SK-N-SH (cell line): ENCODE data around the gene CDCA8. TPM values are rescaled to one million over a fixed set of nuclear protein-coding genes. Genes with fewer than 3 reads are reported as not detected.

Experiments
- CTCF ChIA-PET: fragments of 300-600, 350-600 bp; formaldehyde crosslinking; extraction: SDS; loops from one replicate; lab custom pipeline; 2021; lab: Yijun Ruan, JAX
- POLR2A ChIA-PET: fragments of 350-600 bp; sonication (Branson Sonifier 250); formaldehyde crosslinking; extraction: SDS; loops from one replicate; lab custom pipeline; 2020; ENCODE audit warnings: antibody characterized with exemption, inconsistent platforms; lab: Yijun Ruan, JAX
- DNase-seq: peaks from one replicate; pipeline ENCODE4 v3.0.0; 2012
- H2AFZ ChIP-seq: fragments of 200-600 bp; sonication (generic); 2 replicates; pipeline ENCODE4 v1.8.1; 2016; ENCODE audit warnings: antibody characterized with exemption, mild to moderate bottlenecking, low read depth
- H3F3A ChIP-seq: fragments of 200-600 bp; sonication (generic); replicated peaks from 2 replicates; pipeline ENCODE3; 2016; ENCODE audit warnings: antibody characterized with exemption, mild to moderate bottlenecking; ENCODE audit not compliant: insufficient read depth
- H3K27ac ChIP-seq, 2 experiments: fragments of 200-500 bp in 1 of 2; fragments of 200-600 bp in 1 of 2; sonication (Bioruptor generic) in 1 of 2; sonication (generic), shearing (Covaris generic) in 1 of 2; 2 replicates each; pipeline versions ENCODE4 v1.5.1 to v1.6.1; 2014 to 2016; ENCODE audit warnings: low read depth in 2 of 2, inconsistent platforms in 1 of 2, low read length in 1 of 2, mild to moderate bottlenecking in 1 of 2, mixed read lengths in 1 of 2
- H3K27me3 ChIP-seq: fragments of 200-600 bp; sonication (generic), shearing (Covaris generic); 2 replicates; pipeline ENCODE4 v1.6.1; 2016; ENCODE audit warnings: mixed run types; ENCODE audit not compliant: insufficient read depth
- H3K36me3 ChIP-seq, 2 experiments: fragments of 200-500 bp in 1 of 2; fragments of 200-600 bp in 1 of 2; sonication (Bioruptor generic) in 1 of 2; sonication (generic) in 1 of 2; replicated peaks in 1 of 2; 2 replicates each; pipeline versions ENCODE3 to v1.5.1; 2014 to 2016; ENCODE audit warnings: low read length in 1 of 2, mild to moderate bottlenecking in 1 of 2; ENCODE audit not compliant: insufficient read depth in 2 of 2, control insufficient read depth in 1 of 2
- H3K4me1 ChIP-seq, 2 experiments: fragments of 200-500 bp in 1 of 2; fragments of 200-600 bp in 1 of 2; sonication (Bioruptor generic) in 1 of 2; sonication (generic), shearing (Covaris generic) in 1 of 2; 2 replicates each; pipeline versions ENCODE4 v1.5.1 to v1.6.1; 2014 to 2016; ENCODE audit warnings: low read depth in 1 of 2, low read length in 1 of 2, mixed run types in 1 of 2; ENCODE audit not compliant: insufficient read depth in 2 of 2, control insufficient read depth in 1 of 2
- H3K4me2 ChIP-seq: fragments of 200-600 bp; sonication (generic), shearing (Covaris generic); 2 replicates; pipeline ENCODE4 v1.6.1; 2017; ENCODE audit warnings: mixed run types
- H3K4me3 ChIP-seq, 2 experiments: fragments of 200-500 bp in 1 of 2; fragments of 200-600 bp in 1 of 2; sonication (Bioruptor generic) in 1 of 2; sonication (generic), shearing (Covaris generic) in 1 of 2; 2 replicates each; pipeline versions ENCODE4 v1.5.1 to v1.8.1; 2014 to 2016; ENCODE audit warnings: low read depth in 2 of 2, inconsistent platforms in 1 of 2, low read length in 1 of 2, mild to moderate bottlenecking in 1 of 2, mixed read lengths in 1 of 2, moderate library complexity in 1 of 2
- H3K79me2 ChIP-seq: fragments of 200-600 bp; sonication (generic); 2 replicates; pipeline ENCODE4 v1.8.1; 2017; ENCODE audit warnings: mild to moderate bottlenecking; ENCODE audit not compliant: insufficient read depth
- H3K9ac ChIP-seq: fragments of 200-600 bp; sonication (generic); 2 replicates; pipeline ENCODE4 v1.6.1; 2017; ENCODE audit warnings: mixed run types
- H3K9me2 ChIP-seq: fragments of 200-600 bp; sonication (generic); 2 replicates; pipeline ENCODE4 v1.6.1; 2017; ENCODE audit warnings: mixed run types
- H3K9me3 ChIP-seq: fragments of 200-600 bp; sonication (generic); 2 replicates; pipeline ENCODE4 v1.6.1; 2017; ENCODE audit warnings: mixed run types, mild to moderate bottlenecking, moderate library complexity
- H4K20me1 ChIP-seq: fragments of 200-600 bp; sonication (generic); 2 replicates; pipeline ENCODE4 v1.6.1; 2017; ENCODE audit warnings: mild to moderate bottlenecking, mixed run types; ENCODE audit not compliant: insufficient read depth
- CHD2 ChIP-seq: fragments of 150-350 bp; IDR thresholded peaks from 2 replicates; pipeline ENCODE4 v1.6.1; 2018; ENCODE audit warnings: low read length; ENCODE audit not compliant: partially characterized antibody
- ELF1 ChIP-seq: IDR thresholded peaks from 2 replicates; pipeline ENCODE4 v1.4.0; 2012
- EP300 ChIP-seq, 2 experiments: IDR thresholded peaks; 2 replicates each; pipeline versions ENCODE4 v1.4.0 to v1.6.1; 2012; ENCODE audit warnings: borderline replicate concordance in 1 of 2, low read depth in 1 of 2, low read length in 1 of 2
- FOSL2 ChIP-seq: IDR thresholded peaks from 2 replicates; pipeline ENCODE4 v1.4.0; 2012; ENCODE audit warnings: low read depth, mild to moderate bottlenecking, moderate library complexity, borderline replicate concordance
- FOXM1 ChIP-seq: IDR thresholded peaks from 2 replicates; pipeline ENCODE4 v1.4.0; 2012; ENCODE audit warnings: low read depth, mild to moderate bottlenecking
- GATA2 ChIP-seq: sonication (generic); formaldehyde crosslinking; IDR thresholded peaks from 2 replicates; pipeline ENCODE4 v1.5.0; 2020; ENCODE audit warnings: mild to moderate bottlenecking, missing genetic modification reagents
- IRF3 ChIP-seq: fragments of 150-350 bp; IDR thresholded peaks from 2 replicates; pipeline ENCODE4 v1.6.1; 2016; ENCODE audit warnings: mild to moderate bottlenecking, low read depth, low read length
- JUND ChIP-seq: IDR thresholded peaks from 2 replicates; pipeline ENCODE4 v1.4.0; 2012
- MAX ChIP-seq: IDR thresholded peaks from 2 replicates; pipeline ENCODE4 v1.4.0; 2012; ENCODE audit warnings: low read depth
- MEF2A ChIP-seq: IDR thresholded peaks from 2 replicates; pipeline ENCODE4 v1.4.0; 2012; ENCODE audit warnings: low read depth, borderline replicate concordance
- NRF1 ChIP-seq: IDR thresholded peaks from 2 replicates; pipeline ENCODE4 v1.6.1; 2012; ENCODE audit warnings: low read depth, mild to moderate bottlenecking, low read length
- PBX3 ChIP-seq: IDR thresholded peaks from 2 replicates; pipeline ENCODE4; 2012
- RCOR1 ChIP-seq: fragments of 150-350 bp; IDR thresholded peaks from 2 replicates; pipeline ENCODE4 v1.6.1; 2017; ENCODE audit warnings: antibody characterized with exemption, low read length
- RXRA ChIP-seq: IDR thresholded peaks from 2 replicates; pipeline ENCODE4 v1.4.0; 2012; ENCODE audit warnings: low read depth, mild to moderate bottlenecking, borderline replicate concordance
- SIN3A ChIP-seq: IDR thresholded peaks from 2 replicates; pipeline ENCODE4 v1.6.1; 2012; ENCODE audit warnings: low read depth, mild to moderate bottlenecking, low read length, moderate library complexity, borderline replicate concordance
- SMC3 ChIP-seq: IDR thresholded peaks from 2 replicates; pipeline ENCODE4 v1.6.1; 2012; ENCODE audit warnings: low read depth, low read length, improper control_type of control experiment
- TCF12 ChIP-seq: IDR thresholded peaks from 2 replicates; pipeline ENCODE4 v1.4.0; 2012
- TEAD4 ChIP-seq: IDR thresholded peaks from 2 replicates; pipeline ENCODE4 v1.4.0; 2012; ENCODE audit warnings: mild to moderate bottlenecking, borderline replicate concordance; ENCODE audit not compliant: insufficient read depth
- USF2 ChIP-seq: fragments of 150-350 bp; IDR thresholded peaks from 2 replicates; pipeline ENCODE4 v1.6.1; 2017; ENCODE audit warnings: antibody characterized with exemption, low read length, low read depth, borderline replicate concordance
- ZBTB33 ChIP-seq: IDR thresholded peaks from 2 replicates; pipeline ENCODE4 v1.4.0; 2012; ENCODE audit warnings: low read depth, borderline replicate concordance
- WGBS: methylation state at CpG from one replicate; pipeline ENCODE4 v1.1.6; 2017; ENCODE audit warnings: low lambda C conversion rate; 5-methylcytosine and 5-hydroxymethylcytosine counted together
- polyA plus RNA-seq, 3 experiments: library from polyadenylated mRNA; depleted of rRNA; stranded (reverse); fragments of >200 nt; gene quantifications; 2 replicates each; pipeline ENCODE4 v1.2.3, GENCODE V29; 2012

CDCA8 gene
- polyA plus RNA-seq, 1 of the 3 experiments (the other 2 are of a cell fraction): 22.9 TPM

- TF ChIP-seq USF2 (no peak), MAX (no peak), TCF12 (no peak)
These were observed 33.7 kb downstream of the CDCA8 start (continued) for GRCh38 chr1:37725851-37726613.

GRCh38 chr1:37726751-37727585, 34.7 kb downstream of the CDCA8 start:
- Histone ChIP-seq H3K27ac (no peak overlapping the region), H3K4me2 (no peak overlapping the region), H3F3A (no peaks in the 10 kb centered on the region), H3K4me1 (peaks cover 0 to 7% of the 10 kb centered on the region in 2 experiments; a peak in 1 of 4 replicates), H2AFZ (no peak overlapping the region), H3K9me2 (no peaks in the 10 kb centered on the region), H3K79me2 (no peaks in the 10 kb centered on the region), H3K36me3 (no peaks in the 10 kb centered on the region), H3K4me3 (no peak overlapping the region), H3K27me3 (no peaks in the 10 kb centered on the region), H3K9ac (no peak overlapping the region), H4K20me1 (no peaks in the 10 kb centered on the region), H3K9me3 (no peaks in the 10 kb centered on the region)
- 57% methylated on average over 8 of the region's 15 CpGs for WGBS
- ChIA-PET POLR2A (no interaction called here), CTCF (interaction anchor here (1.6 kb wide), 1 partner anchor 38 kb away, joined by 6 read pairs; the partner anchor contains the start of gene EPHA10)
- DNase-seq: no peak
- TF ChIP-seq TCF12 (no peak), JUND (no peak), ELF1 (no peak), PBX3 (no peak), NRF1 (no peak), FOSL2 (no peak), RXRA (no peak), IRF3 (no peak), RCOR1 (no peak), FOXM1 (no peak), GATA2 (CRISPR knock-in tag) (no peak), MAX (no peak), SIN3A (no peak), MEF2A (no peak), ZBTB33 (no peak), CHD2 (no peak), SMC3 (no peak), EP300 (IDR thresholded peaks at IDR 0.05; ENCODE audit: borderline replicate concordance in 1 of 2, low read depth in 1 of 2, low read length in 1 of 2) (no peak), TEAD4 (no peak)
